Measurements from ENCODE around the gene SYT7. TPM values are rescaled to one million over a fixed set of nuclear protein-coding genes. Genes with fewer than 3 reads are reported as not detected.

Gene SYT7
- total RNA-seq, 4 donors from 2014 or later, result 1.6 to 2.9 (median 1.9) TPM

DNA sequence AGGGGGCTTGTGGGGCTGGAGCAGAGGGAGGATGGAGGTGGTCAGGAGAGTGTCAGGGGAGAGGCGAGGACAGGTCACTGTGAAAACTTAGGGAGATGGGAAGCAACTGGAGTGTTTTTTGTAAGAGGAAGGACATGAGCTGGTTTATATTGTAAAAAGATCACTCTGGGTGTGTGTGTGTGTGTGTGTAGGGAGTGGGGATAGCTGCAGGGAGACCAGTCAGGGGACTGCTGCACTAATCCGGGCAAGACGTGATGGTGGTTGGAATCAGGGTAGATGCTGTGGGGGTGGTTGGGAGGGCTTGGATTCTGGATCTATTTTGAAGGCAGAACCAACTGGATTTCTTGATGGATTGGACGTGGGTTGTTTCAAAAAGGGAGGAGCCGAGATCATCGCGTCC lies 11.3 kb upstream of the SYT7 start:
- Histone ChIP-seq H3K4me3 (no peak overlapping the region), H3K4me1 (peaks cover 17 to 52% (median 21%) of the 10 kb centered on the region in 3 donors), H3K9me3 (no peaks in the 10 kb centered on the region), H3K36me3 (no peaks in the 10 kb centered on the region), H3K27me3 (peaks cover 0 to 63% (median 0%) of the 10 kb centered on the region in 4 donors), H3K27ac (no peak overlapping the region)
- 58 to 67% methylated on average over 7 of the region's 7 CpGs for WGBS, 2 donors
- TF ChIP-seq POLR2A (IDR thresholded peaks at IDR 0.05), result no peak
- TF ChIP-seq, protein P1, sequence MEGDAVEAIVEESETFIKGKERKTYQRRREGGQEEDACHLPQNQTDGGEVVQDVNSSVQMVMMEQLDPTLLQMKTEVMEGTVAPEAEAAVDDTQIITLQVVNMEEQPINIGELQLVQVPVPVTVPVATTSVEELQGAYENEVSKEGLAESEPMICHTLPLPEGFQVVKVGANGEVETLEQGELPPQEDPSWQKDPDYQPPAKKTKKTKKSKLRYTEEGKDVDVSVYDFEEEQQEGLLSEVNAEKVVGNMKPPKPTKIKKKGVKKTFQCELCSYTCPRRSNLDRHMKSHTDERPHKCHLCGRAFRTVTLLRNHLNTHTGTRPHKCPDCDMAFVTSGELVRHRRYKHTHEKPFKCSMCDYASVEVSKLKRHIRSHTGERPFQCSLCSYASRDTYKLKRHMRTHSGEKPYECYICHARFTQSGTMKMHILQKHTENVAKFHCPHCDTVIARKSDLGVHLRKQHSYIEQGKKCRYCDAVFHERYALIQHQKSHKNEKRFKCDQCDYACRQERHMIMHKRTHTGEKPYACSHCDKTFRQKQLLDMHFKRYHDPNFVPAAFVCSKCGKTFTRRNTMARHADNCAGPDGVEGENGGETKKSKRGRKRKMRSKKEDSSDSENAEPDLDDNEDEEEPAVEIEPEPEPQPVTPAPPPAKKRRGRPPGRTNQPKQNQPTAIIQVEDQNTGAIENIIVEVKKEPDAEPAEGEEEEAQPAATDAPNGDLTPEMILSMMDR (IDR thresholded peaks at IDR 0.05), result no peak
- DNase-seq, result no peak
- intact Hi-C loops (cut with DNase I), result no loop called here

DNA sequence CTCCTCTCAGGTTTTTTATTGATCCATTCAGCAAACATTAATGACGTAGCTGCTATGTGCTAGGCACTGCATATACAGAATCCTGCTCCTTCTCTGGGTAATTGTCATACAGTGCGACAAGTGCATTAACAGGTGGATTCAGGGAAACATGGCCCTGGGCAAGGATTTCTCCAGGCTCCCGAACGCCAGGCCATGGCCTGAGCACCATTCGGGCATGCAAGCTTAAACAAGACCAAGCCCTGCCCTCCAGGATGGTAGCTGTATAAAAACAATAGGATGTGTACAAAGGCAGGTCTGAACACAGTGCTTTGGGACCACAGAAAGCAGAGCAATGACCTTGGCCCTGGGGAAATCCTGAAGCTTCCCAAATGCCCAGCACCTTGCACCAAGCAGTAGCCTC lies 9.1 kb upstream of the SYT7 start:
- intact Hi-C loops (cut with DNase I), result no loop called here
- Histone ChIP-seq H3K27ac (no peak overlapping the region), H3K4me1 (peaks cover 20 to 61% (median 27%) of the 10 kb centered on the region in 3 donors), H3K9me3 (no peaks in the 10 kb centered on the region), H3K36me3 (no peaks in the 10 kb centered on the region), H3K27me3 (peaks cover 0 to 59% (median 0%) of the 10 kb centered on the region in 4 donors), H3K4me3 (no peak overlapping the region)
- TF ChIP-seq, protein P1 (IDR thresholded peaks at IDR 0.05), result no peak
- TF ChIP-seq POLR2A (IDR thresholded peaks at IDR 0.05), result no peak
- WGBS, 2 donors, result 44 to 64% methylated on average over 5 of the region's 5 CpGs
- DNase-seq, result no peak

DNA sequence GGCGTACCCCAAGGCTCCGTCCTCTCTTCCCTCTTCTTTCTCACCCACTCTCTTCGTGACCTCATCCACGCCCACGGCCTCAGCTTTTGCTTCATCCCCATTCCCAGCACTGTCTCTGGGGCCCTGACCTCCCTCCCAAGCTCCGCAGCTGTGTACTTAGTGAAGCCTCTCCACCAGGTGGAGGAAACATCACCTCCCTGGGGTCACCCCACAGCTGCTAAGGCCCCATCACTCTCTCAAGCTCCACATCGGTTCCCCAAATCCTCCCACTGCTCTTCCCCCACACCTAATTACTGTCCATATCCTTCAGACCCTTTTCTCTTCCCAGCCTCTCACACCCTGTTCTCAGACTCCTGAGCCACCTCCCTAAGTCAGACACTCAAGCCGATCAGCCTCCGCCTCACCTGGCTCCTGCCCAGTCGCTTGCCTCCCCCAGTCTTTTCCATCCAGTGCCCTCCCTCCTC lies 7.9 kb upstream of the SYT7 start:
- Histone ChIP-seq H3K27ac (peak overlapping the region in 2 of 4 donors; percentile 64 to 66), H3K36me3 (no peaks in the 10 kb centered on the region), H3K9me3 (no peaks in the 10 kb centered on the region), H3K4me3 (peak overlapping the region in 3 of 4 donors; percentile 49 to 75 (median 52)), H3K27me3 (peaks cover 0 to 56% (median 0%) of the 10 kb centered on the region in 4 donors), H3K4me1 (peaks cover 26 to 58% (median 27%) of the 10 kb centered on the region in 3 donors)
- WGBS, 2 donors, result 39 to 41% methylated on average over 10 of the region's 10 CpGs
- TF ChIP-seq, protein P1 (IDR thresholded peaks at IDR 0.05), result no peak
- no peak for TF ChIP-seq POLR2A (IDR thresholded peaks at IDR 0.05)
- DNase-seq, result no peak
- intact Hi-C loops (cut with DNase I), result no loop called here

DNA sequence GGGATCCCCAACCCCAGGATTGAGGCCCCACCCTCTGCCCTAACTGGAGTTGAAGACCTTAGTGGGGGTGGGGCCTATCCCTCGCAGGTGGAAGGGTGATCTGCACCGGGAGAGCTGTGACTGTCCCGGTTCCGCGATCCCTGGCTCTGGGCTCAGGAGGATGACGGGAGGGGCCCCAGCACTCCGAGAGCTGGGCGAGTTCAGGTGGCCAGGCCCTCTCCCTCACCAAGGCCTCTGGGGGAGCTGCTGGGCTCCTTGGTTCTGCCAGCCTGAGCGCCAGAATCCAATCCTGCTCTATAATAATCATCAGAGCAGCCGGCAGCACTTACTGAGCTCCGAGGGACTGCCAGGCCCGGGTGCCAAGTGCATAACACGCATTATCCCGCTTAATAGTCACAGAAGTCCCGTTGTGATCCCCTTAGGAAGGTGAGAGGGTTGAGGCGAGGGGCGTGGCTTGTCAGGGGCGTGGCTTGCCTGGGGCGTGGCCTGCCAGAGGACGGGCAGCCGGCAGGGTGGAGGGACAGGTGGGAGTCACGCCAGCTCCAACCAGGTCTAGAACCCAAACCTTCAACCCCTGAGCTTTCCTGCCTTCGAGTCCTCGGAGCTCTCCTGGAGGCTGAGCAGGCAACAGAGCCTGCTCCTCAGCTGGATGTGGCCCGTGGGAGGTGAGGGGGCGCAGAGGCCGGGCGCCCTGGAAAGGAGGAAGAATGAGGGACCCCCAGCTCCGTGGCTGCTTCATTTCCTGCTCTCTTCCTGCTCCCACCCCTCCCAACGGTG lies 7.3 kb upstream of the SYT7 start:
- H3K4me3 ChIP-seq, result peak overlapping the region; percentile 26 to 75 (median 50)
- peaks cover 0 to 57% (median 0%) of the 10 kb centered on the region in 4 donors for H3K27me3 ChIP-seq
- DNase-seq, result no peak
- WGBS, 2 donors, result 8 to 18% methylated on average over 8 to 16 of the region's 30 CpGs
- TF ChIP-seq POLR2A (IDR thresholded peaks at IDR 0.05), result no peak
- TF ChIP-seq, protein P1 (IDR thresholded peaks at IDR 0.05), result peak in 1 of 6 experiments; percentile 16
- H3K36me3 ChIP-seq, result no peaks in the 10 kb centered on the region
- peaks cover 26 to 58% (median 27%) of the 10 kb centered on the region in 3 donors for H3K4me1 ChIP-seq
- no peaks in the 10 kb centered on the region for H3K9me3 ChIP-seq
- intact Hi-C loops (cut with DNase I), result no loop called here
- H3K27ac ChIP-seq, result peak overlapping the region; percentile 27 to 73 (median 65)

DNA sequence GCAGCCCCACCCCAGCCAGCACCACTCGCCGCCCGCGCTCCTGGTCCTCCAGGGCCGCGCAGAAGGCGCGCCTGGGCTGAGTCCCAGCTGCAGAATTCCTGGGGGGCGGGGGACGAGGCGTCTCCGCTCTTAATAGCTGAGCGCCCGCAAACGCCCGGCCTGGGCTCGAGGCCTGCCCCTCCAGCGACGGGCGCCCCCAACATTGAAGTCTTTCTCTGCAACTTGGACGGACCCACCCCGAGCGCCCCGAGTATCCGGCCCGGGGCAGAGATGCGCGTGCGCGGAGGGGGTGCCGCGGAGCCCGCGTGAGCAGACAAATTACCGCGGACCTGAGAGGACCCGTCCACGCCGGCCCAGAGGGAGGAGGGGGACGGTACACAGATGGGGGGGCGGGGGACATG lies 6.7 kb upstream of the SYT7 start:
- WGBS, 2 donors, result no CpG with 5 or more reads among the region's 41 CpGs
- Histone ChIP-seq H3K27me3 (peaks cover 0 to 63% (median 0%) of the 10 kb centered on the region in 4 donors), H3K9me3 (no peaks in the 10 kb centered on the region), H3K4me3 (peak overlapping the region; percentile 26 to 75 (median 50)), H3K27ac (peak overlapping the region; percentile 27 to 73 (median 65)), H3K36me3 (no peaks in the 10 kb centered on the region), H3K4me1 (peaks cover 26 to 59% (median 27%) of the 10 kb centered on the region in 3 donors)
- no peak for TF ChIP-seq POLR2A (IDR thresholded peaks at IDR 0.05)
- TF ChIP-seq, protein P1 (IDR thresholded peaks at IDR 0.05), result no peak
- DNase-seq, result no peak
- intact Hi-C loops (cut with DNase I), result no loop called here
